Endothelial cell of umbilical vein (primary cell): ENCODE data around the gene OLFML2A. TPM values are rescaled to one million over a fixed set of nuclear protein-coding genes. Genes with fewer than 3 reads are reported as not detected.

Source experiments
- BruUV-seq: library from RNA; stranded (reverse); fragments of 400-500 nt; replicated peaks from 2 replicates; lab custom pipeline; 2021; lab: Mats Ljungman, UMichigan
- CTCF ChIA-PET: fragments of 300-600, 350-600 bp; sonication (Branson Sonifier 250); formaldehyde crosslinking; loops from one replicate; lab custom pipeline; 2021; ENCODE audit warnings: antibody characterized with exemption, inconsistent platforms; lab: Charles Lee
- POLR2A ChIA-PET: fragments of 300-600, 350-600 bp; sonication (Branson Sonifier 250); formaldehyde crosslinking; loops from one replicate; lab custom pipeline; 2021; ENCODE audit warnings: antibody characterized with exemption, inconsistent platforms; lab: Charles Lee
- DNase-seq: peaks from one replicate; pipeline ENCODE4 v3.0.0-alpha.2; 2011; ENCODE audit warnings: low read depth, low spot score
- FAIRE-seq: peaks from 2 replicates; lab custom pipeline; 2011; peaks lifted over from hg19 to GRCh38; lab: Jason Lieb, UNC
- H2AFZ ChIP-seq: 2 replicates; pipeline ENCODE4 v1.6.0; 2012; ENCODE audit warnings: low read depth, low read length, control low read depth, inconsistent platforms
- H3K27ac ChIP-seq: 2 replicates; pipeline ENCODE4 v1.5.1; 2011; ENCODE audit warnings: low read depth, mild to moderate bottlenecking, control low read depth, low read length, moderate library complexity; ENCODE audit not compliant: insufficient read depth
- H3K27me3 ChIP-seq, 2 experiments: 2 replicates each; pipeline versions ENCODE4 v1.6.0 to v1.6.1; 2011; ENCODE audit warnings: low read length in 2 of 2, mixed read lengths in 1 of 2; ENCODE audit not compliant: control insufficient read depth in 2 of 2, insufficient read depth in 2 of 2
- H3K36me3 ChIP-seq, 2 experiments: 2 replicates in 1 of 2; 3 replicates in 1 of 2; pipeline ENCODE4 v1.5.1; 2011; ENCODE audit warnings: low read length in 2 of 2, mild to moderate bottlenecking in 1 of 2, moderate library complexity in 1 of 2; ENCODE audit not compliant: control insufficient read depth in 2 of 2, insufficient read depth in 2 of 2; ENCODE audit errors: extremely low read depth in 1 of 2
- H3K4me1 ChIP-seq: 3 replicates; pipeline ENCODE4 v1.5.1; 2011; ENCODE audit warnings: mild to moderate bottlenecking, low read length; ENCODE audit not compliant: control insufficient read depth, insufficient read depth; ENCODE audit errors: extremely low read depth
- H3K4me2 ChIP-seq: 2 replicates; pipeline ENCODE4 v1.6.1; 2011; ENCODE audit warnings: low read length, control low read depth, mixed read lengths; ENCODE audit not compliant: insufficient read depth
- H3K4me3 ChIP-seq, 3 experiments: fragments of 200-600 bp in 1 of 3; sonication (generic), shearing (Covaris generic) in 1 of 3; replicated peaks in 1 of 3; 2 replicates each; pipeline ENCODE4 v1.5.1; 2011 to 2016; ENCODE audit warnings: control low read depth in 3 of 3, low read length in 3 of 3, mild to moderate bottlenecking in 2 of 3, inconsistent platforms in 1 of 3, low read depth in 1 of 3, moderate library complexity in 1 of 3; ENCODE audit not compliant: insufficient read depth in 1 of 3
- H3K79me2 ChIP-seq: 2 replicates; pipeline ENCODE4 v1.6.0; 2012; ENCODE audit warnings: low read length, inconsistent platforms; ENCODE audit not compliant: control insufficient read depth, insufficient read depth
- H3K9ac ChIP-seq: replicated peaks from 2 replicates; pipeline ENCODE3; 2011; ENCODE audit warnings: low read length, control low read depth; ENCODE audit not compliant: insufficient read depth; ENCODE audit errors: extremely low read depth
- H3K9me1 ChIP-seq: replicated peaks from 3 replicates; pipeline ENCODE4 v1.6.0; 2011; ENCODE audit warnings: mild to moderate bottlenecking, low read length; ENCODE audit not compliant: control insufficient read depth, insufficient read depth; ENCODE audit errors: extremely low read depth
- H3K9me3 ChIP-seq: replicated peaks from 2 replicates; pipeline ENCODE4 v1.5.1; 2012; ENCODE audit warnings: low read length, inconsistent platforms; ENCODE audit not compliant: control insufficient read depth, insufficient read depth
- H4K20me1 ChIP-seq: replicated peaks from 2 replicates; pipeline ENCODE3; 2011; ENCODE audit warnings: mild to moderate bottlenecking, low read length; ENCODE audit not compliant: control insufficient read depth, insufficient read depth; ENCODE audit errors: extremely low read depth
- EZH2 ChIP-seq: IDR thresholded peaks from 2 replicates; pipeline ENCODE4 v1.6.1; 2012; ENCODE audit warnings: borderline replicate concordance, low read depth, mild to moderate bottlenecking, moderate library complexity, low read length, inconsistent platforms; ENCODE audit not compliant: severe bottlenecking
- FOS ChIP-seq: IDR thresholded peaks from 2 replicates; pipeline ENCODE4 v1.6.1; 2011; ENCODE audit warnings: mild to moderate bottlenecking, low read length, moderate library complexity, borderline replicate concordance; ENCODE audit not compliant: insufficient read depth
- GATA2 ChIP-seq: IDR thresholded peaks from 2 replicates; pipeline ENCODE4 v1.7.0; 2011; ENCODE audit warnings: low read depth, mild to moderate bottlenecking, moderate library complexity, mixed read lengths, low read length; ENCODE audit not compliant: insufficient read length, insufficient read depth
- JUN ChIP-seq: IDR thresholded peaks from 2 replicates; pipeline ENCODE4 v1.6.1; 2011; ENCODE audit warnings: borderline replicate concordance, low read depth; ENCODE audit not compliant: insufficient read length, insufficient read depth
- MYC ChIP-seq: IDR thresholded peaks from one replicate; pipeline ENCODE4 v1.6.1; 2011; ENCODE audit warnings: mild to moderate bottlenecking, low read depth, low read length
- POLR2A ChIP-seq: IDR thresholded peaks from 2 replicates; pipeline ENCODE4 v1.6.1; 2012; ENCODE audit warnings: low read depth, mild to moderate bottlenecking, control low read depth, low read length
- POLR2AphosphoS5 ChIP-seq: IDR thresholded peaks from 2 replicates; pipeline ENCODE4 v1.6.1; 2012; ENCODE audit warnings: low read depth, mild to moderate bottlenecking, control low read depth, low read length, moderate library complexity; ENCODE audit not compliant: insufficient read depth
- dilution Hi-C: fragments of 300-500 bp; cut with MboI; formaldehyde crosslinking; loops from one replicate; pipeline ENCODE4 v1.15.0; 2019; ENCODE audit warnings: low sequenced_read_pairs; ENCODE audit not compliant: extremely low pct_ligation_motif_present
- intact Hi-C: fragments of 100-400 bp; cut with micrococcal nuclease; formaldehyde crosslinking; loops from one replicate; pipeline ENCODE4 v1.10.0; 2022
- polyA plus RNA-seq, 4 experiments: library from polyadenylated mRNA; depleted of rRNA in 3 of 4; stranded (reverse) in 3 of 4; unstranded in 1 of 4; fragments of >200 nt; gene quantifications; 2 replicates each; pipeline versions ENCODE4 v1.2.1 to v1.2.3, GENCODE V29; 2011 to 2012; ENCODE audit warnings: missing spikeins in 1 of 4
- total RNA-seq: library from RNA; stranded (reverse); gene quantifications from 2 replicates; pipeline ENCODE4 v1.2.3, GENCODE V29; 2021
- TF ChIP-seq, protein P1 (sequence below), 2 donors: IDR thresholded peaks; 1 replicate in 1 of 2; 2 replicates in 1 of 2; pipeline ENCODE4 v1.5.1; 2011; ENCODE audit warnings: low read length in 2 of 2, mild to moderate bottlenecking in 2 of 2, moderate library complexity in 2 of 2, control low read depth in 1 of 2, inconsistent platforms in 1 of 2, low read depth in 1 of 2; ENCODE audit not compliant: insufficient read depth in 1 of 2; ENCODE audit errors: extremely low read depth in 1 of 2
- TF ChIP-seq, protein P2 (sequence below): IDR thresholded peaks from 2 replicates; pipeline ENCODE4 v1.6.1; 2011; ENCODE audit not compliant: insufficient read depth, insufficient read length

Gene OLFML2A
- total and polyA plus RNA-seq, 2 donors (not counting 3 experiments of a cell fraction or from before 2014, with no cell fraction given): 0.92 to 1.1 TPM

DNA sequence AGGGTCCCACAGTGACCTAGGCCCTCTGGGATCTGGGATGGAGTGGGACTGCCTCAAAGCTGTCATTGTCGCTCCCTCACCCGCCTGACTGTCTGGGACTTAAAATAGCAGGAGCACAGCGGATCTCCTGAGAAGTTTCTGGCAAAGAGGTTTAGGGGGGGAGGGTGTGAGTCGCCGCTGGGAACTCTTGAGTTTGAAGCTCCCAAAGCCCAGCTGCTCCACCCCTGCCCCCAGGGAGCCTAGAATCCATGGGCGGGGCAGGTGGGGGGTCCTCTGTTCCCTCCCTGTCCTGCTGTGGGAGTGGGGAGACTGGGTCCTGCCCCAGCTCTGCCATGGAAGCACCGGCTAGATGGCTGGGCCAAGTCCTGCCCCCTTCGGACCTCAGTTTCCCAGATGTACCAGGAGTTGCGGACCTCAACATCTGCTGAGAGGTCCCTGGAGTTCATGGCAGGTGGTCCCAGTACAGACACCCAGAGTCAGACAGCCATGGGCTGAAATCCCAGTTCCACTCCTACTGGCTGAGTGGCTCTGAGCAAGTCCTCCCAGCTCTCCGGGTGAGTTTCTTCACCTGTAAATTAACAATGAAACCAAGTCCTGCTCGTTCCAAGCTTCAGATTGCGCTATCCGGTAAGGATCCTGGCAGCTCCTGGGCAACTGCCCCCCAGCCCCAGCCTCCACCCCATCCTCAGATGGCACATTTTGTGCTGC is 75.3 kb downstream of the OLFML2A start:
- ChIA-PET CTCF (interaction anchor here (0.7 to 15.1 kb wide), 29 partner anchors 9 to 525 kb away, joined by 3 to 967 read pairs (median 7); partner anchors contain the start of genes ARPC5L, NR6A1, OLFML2A and RPL35), POLR2A (interaction anchor here (1.2 to 1.7 kb wide), 3 partner anchors 9 to 80 kb away, joined by 3 to 5 read pairs (median 4); partner anchors contain the start of genes ARPC5L and RPL35)
- Histone ChIP-seq H3K9ac (no peak overlapping the region), H3K27me3 (peaks cover 0 to 2% of the 10 kb centered on the region in 2 experiments), H3K4me3 (no peak overlapping the region), H3K36me3 (peaks cover 0 to 7% of the 10 kb centered on the region in 2 experiments), H3K79me2 (no peaks in the 10 kb centered on the region), H3K4me1 (peaks cover 3% of the 10 kb centered on the region), H3K27ac (no peak overlapping the region), H3K9me1 (no peaks in the 10 kb centered on the region), H3K9me3 (no peaks in the 10 kb centered on the region), H4K20me1 (no peaks in the 10 kb centered on the region), H3K4me2 (peak overlapping the region; percentile 33), H2AFZ (no peak overlapping the region)
- FAIRE-seq (no peak), DNase-seq (no peak)
- intact Hi-C loops: no loop called here
- BruUV-seq: no TSS peak
- dilution Hi-C loops: no loop called here
- TF ChIP-seq JUN: no peak
- TF ChIP-seq, protein P1, sequence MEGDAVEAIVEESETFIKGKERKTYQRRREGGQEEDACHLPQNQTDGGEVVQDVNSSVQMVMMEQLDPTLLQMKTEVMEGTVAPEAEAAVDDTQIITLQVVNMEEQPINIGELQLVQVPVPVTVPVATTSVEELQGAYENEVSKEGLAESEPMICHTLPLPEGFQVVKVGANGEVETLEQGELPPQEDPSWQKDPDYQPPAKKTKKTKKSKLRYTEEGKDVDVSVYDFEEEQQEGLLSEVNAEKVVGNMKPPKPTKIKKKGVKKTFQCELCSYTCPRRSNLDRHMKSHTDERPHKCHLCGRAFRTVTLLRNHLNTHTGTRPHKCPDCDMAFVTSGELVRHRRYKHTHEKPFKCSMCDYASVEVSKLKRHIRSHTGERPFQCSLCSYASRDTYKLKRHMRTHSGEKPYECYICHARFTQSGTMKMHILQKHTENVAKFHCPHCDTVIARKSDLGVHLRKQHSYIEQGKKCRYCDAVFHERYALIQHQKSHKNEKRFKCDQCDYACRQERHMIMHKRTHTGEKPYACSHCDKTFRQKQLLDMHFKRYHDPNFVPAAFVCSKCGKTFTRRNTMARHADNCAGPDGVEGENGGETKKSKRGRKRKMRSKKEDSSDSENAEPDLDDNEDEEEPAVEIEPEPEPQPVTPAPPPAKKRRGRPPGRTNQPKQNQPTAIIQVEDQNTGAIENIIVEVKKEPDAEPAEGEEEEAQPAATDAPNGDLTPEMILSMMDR (IDR thresholded peaks at IDR 0.05; ENCODE audit: extremely low read depth in 1 of 2, insufficient read depth in 1 of 2, low read depth in 1 of 2, low read length in 2 of 2): no peak
- no peak for TF ChIP-seq MYC
- no peak for TF ChIP-seq FOS
- TF ChIP-seq EZH2: no peak
- no peak for TF ChIP-seq POLR2A
- no peak for TF ChIP-seq POLR2AphosphoS5
- no peak for TF ChIP-seq GATA2
- TF ChIP-seq, protein P2, sequence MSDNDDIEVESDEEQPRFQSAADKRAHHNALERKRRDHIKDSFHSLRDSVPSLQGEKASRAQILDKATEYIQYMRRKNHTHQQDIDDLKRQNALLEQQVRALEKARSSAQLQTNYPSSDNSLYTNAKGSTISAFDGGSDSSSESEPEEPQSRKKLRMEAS: no peak
